GM19238 (cell line): Measurements from ENCODE around the gene USP34.
"Not testable (repeated sequence)": the region's sequence is repeated elsewhere in the genome, so short reads cannot be mapped to it uniquely, and the experiment has no call there.

ENCODE experiments used
- DNase-seq: peaks from one replicate; pipeline ENCODE4 v3.0.0; 2011; ENCODE audit warnings: low spot score; ENCODE audit not compliant: insufficient read length

USP34 gene

GRCh38 chr2:61193670-61194561 is 277.0 kb downstream of the USP34 start:
- no peak for DNase-seq

- DNase-seq: no peak
Observed at GRCh38 chr2:61187085-61187484, 283.8 kb downstream of the USP34 start.

GRCh38 chr2:61185231-61185728 is 285.6 kb downstream of the USP34 start:
- DNase-seq: no peak

- DNase-seq: no peak
Observed at GRCh38 chr2:61184263-61184662, 286.6 kb downstream of the USP34 start.

GRCh38 chr2:61183795-61184194 is 287.1 kb downstream of the USP34 start:
- DNase-seq: no peak

GRCh38 chr2:61182059-61182383 is 288.9 kb downstream of the USP34 start:
- DNase-seq: no peak

- DNase-seq: no peak
Observed at GRCh38 chr2:61181382-61182058, 289.4 kb downstream of the USP34 start.

GRCh38 chr2:61180686-61181085 is 290.2 kb downstream of the USP34 start:
- no peak for DNase-seq

GRCh38 chr2:61179701-61180639 is 290.9 kb downstream of the USP34 start:
- no peak for DNase-seq

- DNase-seq: no peak
Observed at GRCh38 chr2:61178603-61179545, 292.0 kb downstream of the USP34 start.

GRCh38 chr2:61177727-61178549 is 292.9 kb downstream of the USP34 start:
- no peak for DNase-seq

- peak; percentile 98 for DNase-seq
Observed at GRCh38 chr2:61176755-61177726, 293.8 kb downstream of the USP34 start.

GRCh38 chr2:61175036-61175435 is 295.9 kb downstream of the USP34 start:
- no peak for DNase-seq

- DNase-seq: no peak
Observed at GRCh38 chr2:61173116-61173515, 297.8 kb downstream of the USP34 start.

GRCh38 chr2:61172671-61173070 is 298.2 kb downstream of the USP34 start:
- no peak for DNase-seq

GRCh38 chr2:61167579-61167978 is 303.3 kb downstream of the USP34 start:
- DNase-seq: no peak

- no peak for DNase-seq
Observed at GRCh38 chr2:61165946-61166345, 304.9 kb downstream of the USP34 start.

- not testable (repeated sequence) for DNase-seq
Observed at GRCh38 chr2:61165082-61165481, 305.8 kb downstream of the USP34 start.
